Astrocyte of the spinal cord (primary cell): ENCODE results near the gene ELFN1.

Experiments
- DNase-seq: peaks from one replicate; pipeline ENCODE4 v3.0.0; 2011; ENCODE audit warnings: low read depth, low spot score
- H3K4me3 ChIP-seq: 2 replicates; pipeline ENCODE4 v1.5.1; 2011; ENCODE audit warnings: low read depth, mild to moderate bottlenecking, low read length, moderate library complexity
- in situ Hi-C: cut with HindIII; loops from 2 replicates; pipeline ENCODE4 v1.10.0; 2017; ENCODE audit warnings: low sequenced_read_pairs
- TF ChIP-seq, protein P1 (sequence below): IDR thresholded peaks from 2 replicates; pipeline ENCODE4 v1.5.1; 2012; ENCODE audit warnings: low read depth, mild to moderate bottlenecking, low read length, inconsistent platforms

Gene ELFN1

GRCh38 chr7:1641661-1642260 lies 28.3 kb upstream of the ELFN1 start:
- TF ChIP-seq, protein P1, sequence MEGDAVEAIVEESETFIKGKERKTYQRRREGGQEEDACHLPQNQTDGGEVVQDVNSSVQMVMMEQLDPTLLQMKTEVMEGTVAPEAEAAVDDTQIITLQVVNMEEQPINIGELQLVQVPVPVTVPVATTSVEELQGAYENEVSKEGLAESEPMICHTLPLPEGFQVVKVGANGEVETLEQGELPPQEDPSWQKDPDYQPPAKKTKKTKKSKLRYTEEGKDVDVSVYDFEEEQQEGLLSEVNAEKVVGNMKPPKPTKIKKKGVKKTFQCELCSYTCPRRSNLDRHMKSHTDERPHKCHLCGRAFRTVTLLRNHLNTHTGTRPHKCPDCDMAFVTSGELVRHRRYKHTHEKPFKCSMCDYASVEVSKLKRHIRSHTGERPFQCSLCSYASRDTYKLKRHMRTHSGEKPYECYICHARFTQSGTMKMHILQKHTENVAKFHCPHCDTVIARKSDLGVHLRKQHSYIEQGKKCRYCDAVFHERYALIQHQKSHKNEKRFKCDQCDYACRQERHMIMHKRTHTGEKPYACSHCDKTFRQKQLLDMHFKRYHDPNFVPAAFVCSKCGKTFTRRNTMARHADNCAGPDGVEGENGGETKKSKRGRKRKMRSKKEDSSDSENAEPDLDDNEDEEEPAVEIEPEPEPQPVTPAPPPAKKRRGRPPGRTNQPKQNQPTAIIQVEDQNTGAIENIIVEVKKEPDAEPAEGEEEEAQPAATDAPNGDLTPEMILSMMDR: no peak
- no peak for DNase-seq
- in situ Hi-C loops: no loop called here
- H3K4me3 ChIP-seq: no peak overlapping the region

DNA sequence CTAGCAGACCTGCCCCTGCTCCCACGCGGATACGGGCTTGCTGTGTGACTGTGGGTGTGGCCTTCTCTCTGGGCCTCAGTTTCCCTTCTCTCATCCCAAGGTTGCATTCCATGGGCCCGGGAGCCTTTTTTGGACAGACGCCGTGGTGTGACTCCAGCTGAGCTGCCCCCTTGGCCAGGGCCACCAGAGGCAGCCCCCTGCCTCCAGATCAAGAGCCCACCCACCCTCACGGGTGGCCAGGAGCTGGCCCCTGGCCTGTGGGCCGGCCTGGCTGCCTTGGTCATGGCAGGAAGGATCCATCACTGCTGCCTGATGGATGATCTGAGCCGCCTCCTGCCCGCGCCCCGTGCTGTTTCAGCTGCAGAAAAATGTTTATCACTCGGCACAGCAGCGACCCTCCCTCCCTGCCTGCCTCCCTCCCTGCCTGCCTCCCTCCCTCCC lies 27.8 kb upstream of the ELFN1 start:
- in situ Hi-C loops: no loop called here
- TF ChIP-seq, protein P1: no peak
- no peak for DNase-seq
- no peak overlapping the region for H3K4me3 ChIP-seq

GRCh38 chr7:1643270-1644092 lies 26.6 kb upstream of the ELFN1 start:
- in situ Hi-C loops: no loop called here
- no peak overlapping the region for H3K4me3 ChIP-seq
- no peak for DNase-seq
- TF ChIP-seq, protein P1: no peak

DNA sequence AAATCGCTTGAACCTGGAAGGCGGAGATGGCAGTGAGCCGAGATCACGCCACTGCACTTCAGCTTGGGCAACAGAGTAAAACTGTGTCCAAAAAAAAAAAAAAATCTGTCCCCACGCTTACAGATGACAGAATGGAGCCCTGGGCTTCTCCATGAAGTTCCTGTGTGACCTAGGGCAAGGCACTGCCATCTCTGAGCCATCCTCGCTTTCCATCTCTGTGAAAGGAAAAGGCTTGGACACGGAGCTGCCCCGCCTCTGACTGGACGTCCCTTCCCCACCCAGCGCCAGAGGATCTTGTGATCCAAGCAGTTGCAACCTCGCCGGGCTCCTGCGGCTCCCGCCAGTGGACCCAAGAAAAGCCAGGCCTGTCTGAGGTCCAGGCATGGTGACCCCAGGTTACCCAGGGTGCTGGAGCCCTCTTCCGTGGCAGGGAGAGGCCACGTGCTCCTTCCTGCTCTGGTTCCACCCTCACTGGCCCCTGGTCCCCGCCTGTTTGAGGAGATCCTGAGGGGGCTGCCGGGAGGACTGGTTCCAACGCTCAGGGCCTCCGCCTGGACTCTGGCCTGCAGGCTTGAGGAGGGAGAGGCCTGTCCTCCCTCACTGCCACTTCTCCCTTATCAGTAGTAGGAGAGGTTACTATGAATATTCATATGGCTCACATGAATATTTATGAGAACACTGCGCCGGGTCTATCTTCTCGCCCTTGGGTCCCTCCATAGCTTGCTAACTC lies 25.6 kb upstream of the ELFN1 start:
- in situ Hi-C loops: no loop called here
- no peak for DNase-seq

GRCh38 chr7:1645071-1645409 lies 25.0 kb upstream of the ELFN1 start:
- TF ChIP-seq, protein P1: no peak
- in situ Hi-C loops: no loop called here

More for the DNA sequence above, 25.6 kb upstream of the ELFN1 start:
- TF ChIP-seq, protein P1: no peak
- H3K4me3 ChIP-seq: no peak overlapping the region

DNA sequence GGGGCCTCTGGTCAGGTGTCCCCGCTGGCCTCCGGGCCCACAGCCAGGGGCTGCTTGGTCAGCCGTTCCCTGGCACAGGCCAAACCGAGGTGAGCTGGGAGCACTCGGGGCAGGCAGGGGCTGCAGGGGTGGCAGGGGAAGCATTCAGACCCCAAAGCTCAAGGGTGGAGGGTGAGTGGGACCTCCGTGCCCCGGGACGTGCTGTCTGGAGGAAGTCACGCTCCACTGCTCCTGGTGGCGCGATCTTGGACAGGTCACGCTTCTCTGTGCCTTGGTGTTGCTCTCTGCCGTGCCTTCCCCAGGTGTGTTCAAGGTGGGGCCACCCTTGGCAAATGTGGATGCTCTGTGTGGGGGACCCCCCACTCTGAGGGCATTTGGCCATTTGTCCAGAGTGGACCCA lies 24.6 kb upstream of the ELFN1 start:
- H3K4me3 ChIP-seq: no peak overlapping the region
- TF ChIP-seq, protein P1: no peak
- no peak for DNase-seq
- in situ Hi-C loops: no loop called here

More at GRCh38 chr7:1645071-1645409, 25.0 kb upstream of the ELFN1 start:
- no peak for DNase-seq
- no peak overlapping the region for H3K4me3 ChIP-seq
